ENCODE data around the gene RPA1.
A peak's percentile ranks its signal among the peaks of the same experiment; 100 is the strongest.

GRCh38 chr17:1906662-1907101 lies 76.9 kb downstream of the RPA1 start:
- TF ChIP-seq CTCF (IDR thresholded peaks at IDR 0.05; ENCODE audit: poor library complexity, severe bottlenecking), result peak; percentile 18
- TF ChIP-seq REST (IDR thresholded peaks at IDR 0.05; ENCODE audit: borderline replicate concordance), result no peak
- no peak for TF ChIP-seq EZH2 (IDR thresholded peaks at IDR 0.05; ENCODE audit: borderline replicate concordance, insufficient read depth, low read length, poor library complexity, severe bottlenecking)
- no peak for TF ChIP-seq POLR2AphosphoS5 (IDR thresholded peaks at IDR 0.05)
- TF ChIP-seq TAF1 (IDR thresholded peaks at IDR 0.05; ENCODE audit: low read depth), result no peak
- no peak for TF ChIP-seq EP300 (conservative IDR thresholded peaks at IDR 0.05; ENCODE audit: poor library complexity, severe bottlenecking)
- TF ChIP-seq RAD21 (conservative IDR thresholded peaks at IDR 0.05), result peak; percentile 26

Measured in neural cell (in vitro differentiated cells).